ENCODE data around the gene PNCK. TPM values are rescaled to one million over a fixed set of nuclear protein-coding genes. Genes with fewer than 3 reads are reported as not detected.

Gene PNCK
- polyA plus RNA-seq, 1 experiment, result 0.22 TPM

DNA sequence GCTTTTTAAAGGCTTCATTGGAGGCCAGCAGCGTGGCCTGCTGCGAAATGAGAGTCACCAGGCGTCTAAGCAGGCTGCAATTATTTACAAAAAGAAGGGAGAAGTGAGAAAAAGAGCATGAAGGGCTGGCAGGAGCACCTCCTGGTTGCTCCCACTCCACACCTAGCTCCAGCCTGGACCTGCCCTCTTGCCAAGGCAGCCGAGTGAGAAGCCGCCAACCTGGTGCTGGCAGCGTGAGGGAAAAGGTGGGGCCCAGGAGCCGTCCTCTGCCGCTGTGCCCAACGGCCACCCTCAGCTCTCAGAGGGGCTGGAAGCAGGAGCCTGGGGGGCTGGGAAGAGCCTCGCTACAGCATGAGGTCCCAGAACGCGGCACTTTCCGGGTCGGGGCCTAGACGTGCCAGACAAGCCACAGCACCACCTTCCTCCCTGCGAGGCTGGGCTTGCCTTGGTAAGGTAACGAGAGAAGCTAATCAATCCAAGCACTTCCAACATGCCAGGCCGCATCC is 30.5 kb upstream of the PNCK start:
- ChIA-PET POLR2A (no interaction called here), CTCF (interaction anchor here (1.1 kb wide), 1 partner anchor 22 kb away, joined by 3 read pairs; no protein-coding TSS in a partner anchor)
- H3K27me3 ChIP-seq (ENCODE audit: control insufficient read depth, insufficient read depth, low read length), result no peaks in the 10 kb centered on the region

DNA sequence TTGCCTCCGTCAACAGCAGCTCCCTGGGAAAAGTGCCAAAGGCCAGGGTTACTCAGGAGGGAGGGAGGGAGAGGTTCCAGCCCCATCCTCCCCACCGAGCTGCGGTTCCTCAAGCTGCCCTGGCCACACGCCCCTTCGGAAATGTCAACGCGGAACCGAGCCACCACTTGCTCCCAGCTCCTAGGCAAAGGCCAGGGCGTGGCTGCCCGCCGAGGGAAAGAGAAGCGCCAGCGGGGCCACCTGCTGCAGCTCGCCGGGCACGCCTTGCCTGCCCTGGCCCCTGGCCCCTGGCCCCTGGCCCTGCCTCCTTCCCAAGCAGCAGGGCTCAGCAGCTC is 29.4 kb upstream of the PNCK start:
- Histone ChIP-seq H3K4me3 (ENCODE audit: low read depth, low read length) (no peak overlapping the region), H3K27me3 (ENCODE audit: control insufficient read depth, insufficient read depth, low read length) (no peaks in the 10 kb centered on the region), H3K36me3 (ENCODE audit: control insufficient read depth, insufficient read depth, low read length) (peaks cover 5% of the 10 kb centered on the region)
- POLR2A ChIA-PET, result no interaction called here
- CTCF ChIA-PET, result interaction anchor here (0.7 kb wide), 1 partner anchor 35 kb away, joined by 3 read pairs; no protein-coding TSS in a partner anchor
- TF ChIP-seq, protein P1, sequence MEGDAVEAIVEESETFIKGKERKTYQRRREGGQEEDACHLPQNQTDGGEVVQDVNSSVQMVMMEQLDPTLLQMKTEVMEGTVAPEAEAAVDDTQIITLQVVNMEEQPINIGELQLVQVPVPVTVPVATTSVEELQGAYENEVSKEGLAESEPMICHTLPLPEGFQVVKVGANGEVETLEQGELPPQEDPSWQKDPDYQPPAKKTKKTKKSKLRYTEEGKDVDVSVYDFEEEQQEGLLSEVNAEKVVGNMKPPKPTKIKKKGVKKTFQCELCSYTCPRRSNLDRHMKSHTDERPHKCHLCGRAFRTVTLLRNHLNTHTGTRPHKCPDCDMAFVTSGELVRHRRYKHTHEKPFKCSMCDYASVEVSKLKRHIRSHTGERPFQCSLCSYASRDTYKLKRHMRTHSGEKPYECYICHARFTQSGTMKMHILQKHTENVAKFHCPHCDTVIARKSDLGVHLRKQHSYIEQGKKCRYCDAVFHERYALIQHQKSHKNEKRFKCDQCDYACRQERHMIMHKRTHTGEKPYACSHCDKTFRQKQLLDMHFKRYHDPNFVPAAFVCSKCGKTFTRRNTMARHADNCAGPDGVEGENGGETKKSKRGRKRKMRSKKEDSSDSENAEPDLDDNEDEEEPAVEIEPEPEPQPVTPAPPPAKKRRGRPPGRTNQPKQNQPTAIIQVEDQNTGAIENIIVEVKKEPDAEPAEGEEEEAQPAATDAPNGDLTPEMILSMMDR (IDR thresholded peaks at IDR 0.05; ENCODE audit: insufficient read depth, low read depth, low read length), result no peak
- no peak for DNase-seq (ENCODE audit: low read depth)

More for the DNA sequence above, 30.5 kb upstream of the PNCK start:
- TF ChIP-seq, protein P1 (IDR thresholded peaks at IDR 0.05; ENCODE audit: insufficient read depth, low read depth, low read length), result no peak
- DNase-seq (ENCODE audit: low read depth), result no peak
- Histone ChIP-seq H3K36me3 (ENCODE audit: control insufficient read depth, insufficient read depth, low read length) (peaks cover 5% of the 10 kb centered on the region), H3K4me3 (ENCODE audit: low read depth, low read length) (no peak overlapping the region)

DNA sequence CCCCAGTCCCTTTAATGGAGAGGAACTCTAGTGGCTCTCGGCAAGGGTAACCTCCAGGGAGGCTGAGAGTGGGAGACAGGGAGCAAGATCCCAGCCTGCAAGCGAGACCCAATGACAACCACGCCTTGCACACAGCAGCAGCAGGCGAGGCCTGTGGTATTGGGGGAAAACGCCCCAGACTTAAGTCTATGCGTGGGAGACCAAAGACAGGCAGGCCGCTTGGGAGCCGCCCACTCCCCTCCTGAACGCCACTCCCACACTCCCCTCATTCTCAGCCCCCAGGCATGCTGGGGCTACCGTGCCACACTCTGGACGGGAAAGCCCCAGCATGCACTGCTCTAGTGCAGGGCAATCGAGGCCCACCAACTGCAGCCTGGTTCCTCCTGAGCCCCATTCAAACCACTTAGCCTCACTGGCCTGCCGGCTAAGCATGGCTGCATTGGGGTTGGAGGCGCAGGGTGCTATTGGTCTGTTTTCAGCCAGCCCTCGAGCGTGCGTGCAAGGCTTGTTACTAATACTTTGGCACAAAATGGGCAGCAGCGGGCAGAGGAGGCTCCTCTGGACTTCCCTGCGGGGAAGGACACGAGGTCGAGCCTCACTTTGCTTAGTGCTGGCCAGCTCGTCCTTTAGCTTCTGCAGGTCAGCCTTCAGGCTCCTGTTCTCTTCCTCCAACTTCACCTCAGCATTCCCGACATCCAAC is 28.9 kb upstream of the PNCK start:
- TF ChIP-seq, protein P1 (IDR thresholded peaks at IDR 0.05; ENCODE audit: insufficient read depth, low read depth, low read length), result no peak
- CTCF ChIA-PET, result interaction anchor here (0.7 kb wide), 1 partner anchor 35 kb away, joined by 3 read pairs; no protein-coding TSS in a partner anchor
- Histone ChIP-seq H3K36me3 (ENCODE audit: control insufficient read depth, insufficient read depth, low read length) (peaks cover 5% of the 10 kb centered on the region), H3K27me3 (ENCODE audit: control insufficient read depth, insufficient read depth, low read length) (no peaks in the 10 kb centered on the region), H3K4me3 (ENCODE audit: low read depth, low read length) (no peak overlapping the region)
- DNase-seq (ENCODE audit: low read depth), result no peak
- POLR2A ChIA-PET, result no interaction called here

DNA sequence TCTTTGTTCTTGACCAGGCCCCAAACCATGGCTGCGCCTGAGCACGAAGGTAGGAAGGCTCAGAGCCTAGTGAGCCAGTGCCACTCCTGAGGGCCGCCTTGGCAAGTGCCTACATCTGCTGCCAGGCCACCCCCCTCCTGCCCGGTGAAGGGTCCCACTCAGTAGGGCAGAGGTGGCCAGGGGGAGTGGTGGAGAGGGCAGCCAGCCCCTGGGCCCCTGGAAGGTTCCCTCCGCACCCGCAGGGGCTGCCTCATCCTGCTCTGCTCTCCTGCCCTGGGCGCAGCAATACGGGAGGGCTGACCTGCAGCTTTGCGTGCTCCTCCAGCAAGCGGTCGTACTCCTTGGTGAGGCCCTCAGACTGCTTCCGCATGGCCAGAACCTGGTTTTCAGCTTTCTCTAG is 28.1 kb upstream of the PNCK start:
- peaks cover 5% of the 10 kb centered on the region for H3K36me3 ChIP-seq (ENCODE audit: control insufficient read depth, insufficient read depth, low read length)
- DNase-seq (ENCODE audit: low read depth), result no peak
- POLR2A ChIA-PET, result no interaction called here
- CTCF ChIA-PET, result no interaction called here
- TF ChIP-seq, protein P1 (IDR thresholded peaks at IDR 0.05; ENCODE audit: insufficient read depth, low read depth, low read length), result no peak
- no peaks in the 10 kb centered on the region for H3K27me3 ChIP-seq (ENCODE audit: control insufficient read depth, insufficient read depth, low read length)
- H3K4me3 ChIP-seq (ENCODE audit: low read depth, low read length), result no peak overlapping the region

DNA sequence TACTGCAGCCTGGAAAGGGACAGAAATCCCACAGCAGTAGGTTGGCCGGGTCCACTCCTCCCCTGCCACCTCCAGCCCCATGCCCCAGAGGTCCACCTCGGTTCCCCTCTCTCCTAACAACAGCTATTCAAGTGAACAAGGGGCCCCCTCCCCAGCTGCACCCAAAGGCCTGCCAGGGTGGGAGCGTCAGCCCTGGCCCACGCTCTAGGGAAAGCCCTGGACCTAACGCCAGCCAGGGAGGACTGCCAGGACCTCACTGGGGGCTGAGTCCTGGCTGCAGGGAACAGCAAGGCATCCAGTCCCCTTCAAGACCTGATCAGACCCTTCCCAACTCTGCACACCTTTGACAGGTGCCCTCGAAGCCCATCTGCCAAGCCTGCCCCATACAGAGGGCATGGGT is 27.4 kb upstream of the PNCK start:
- DNase-seq (ENCODE audit: low read depth), result no peak
- TF ChIP-seq, protein P1 (IDR thresholded peaks at IDR 0.05; ENCODE audit: insufficient read depth, low read depth, low read length), result no peak
- Histone ChIP-seq H3K4me3 (ENCODE audit: low read depth, low read length) (no peak overlapping the region), H3K27me3 (ENCODE audit: control insufficient read depth, insufficient read depth, low read length) (no peaks in the 10 kb centered on the region), H3K36me3 (ENCODE audit: control insufficient read depth, insufficient read depth, low read length) (peaks cover 7% of the 10 kb centered on the region)
- ChIA-PET POLR2A (no interaction called here), CTCF (interaction anchor here (0.7 kb wide), 1 partner anchor 309 kb away, joined by 3 read pairs; no protein-coding TSS in a partner anchor)
